Panc1 (cell line): Measurements from ENCODE around the gene VAT1L. TPM values are rescaled to one million over a fixed set of nuclear protein-coding genes. Genes with fewer than 3 reads are reported as not detected.

Source experiments
- ATAC-seq: fragments of 200-7000 bp; cut with Tn5 transposase; 2 replicates; pipeline ENCODE4 v1.9.1; 2020; ENCODE audit warnings: mild to moderate bottlenecking, moderate library complexity
- BruUV-seq: library from RNA; stranded (reverse); fragments of 400-500 nt; replicated peaks from 2 replicates; lab custom pipeline; 2021; lab: Mats Ljungman, UMichigan
- CTCF ChIA-PET: fragments of 300-600 bp; sonication (Branson Sonifier 250); formaldehyde crosslinking; loops from one replicate; lab custom pipeline; 2022; ENCODE audit warnings: antibody characterized with exemption; lab: Charles Lee
- POLR2A ChIA-PET: fragments of 300-600 bp; sonication (Branson Sonifier 250); formaldehyde crosslinking; loops from one replicate; lab custom pipeline; 2022; ENCODE audit warnings: antibody characterized with exemption; lab: Charles Lee
- DNase-seq: peaks from one replicate; pipeline ENCODE4 v3.0.0-alpha.2; 2010; ENCODE audit warnings: low read depth, low spot score
- H3K27ac ChIP-seq: 2 replicates; pipeline ENCODE4 v1.5.1; 2011; ENCODE audit warnings: mild to moderate bottlenecking, low read length, inconsistent platforms
- H3K27me3 ChIP-seq: fragments of 200-500 bp; sonication (Bioruptor generic); 2 replicates; pipeline ENCODE4 v1.6.0; 2014; ENCODE audit warnings: low read length, inconsistent platforms; ENCODE audit not compliant: control insufficient read depth, insufficient read depth
- H3K36me3 ChIP-seq: fragments of 200-500 bp; sonication (Bioruptor generic); 2 replicates; pipeline ENCODE4 v1.5.1; 2014; ENCODE audit warnings: inconsistent platforms, mild to moderate bottlenecking, low read length, moderate library complexity; ENCODE audit not compliant: control insufficient read depth, insufficient read depth
- H3K4me1 ChIP-seq: 2 replicates; pipeline ENCODE4 v1.5.1; 2011; ENCODE audit warnings: inconsistent platforms, mild to moderate bottlenecking, low read length, moderate library complexity; ENCODE audit not compliant: control insufficient read depth, insufficient read depth
- H3K4me3 ChIP-seq, 2 experiments: 2 replicates each; pipeline ENCODE4 v1.5.1; 2011 to 2012; ENCODE audit warnings: low read depth in 2 of 2, low read length in 2 of 2, mild to moderate bottlenecking in 2 of 2, inconsistent platforms in 1 of 2, moderate library complexity in 1 of 2
- H3K9me3 ChIP-seq: fragments of 200-500 bp; sonication (Bioruptor generic); 2 replicates; pipeline ENCODE4 v1.5.1; 2014; ENCODE audit warnings: low read depth, mild to moderate bottlenecking, inconsistent platforms, low read length, moderate library complexity; ENCODE audit not compliant: control insufficient read depth, insufficient read depth
- CTCF ChIP-seq: fragments of 450-650 bp; IDR thresholded peaks from 2 replicates; pipeline ENCODE4 v1.5.1; 2017; ENCODE audit warnings: mild to moderate bottlenecking
- POLR2AphosphoS5 ChIP-seq: IDR thresholded peaks from 2 replicates; pipeline ENCODE4 v1.6.1; 2012; ENCODE audit warnings: mild to moderate bottlenecking, low read depth, low read length, moderate library complexity
- SIN3A ChIP-seq: IDR thresholded peaks from 2 replicates; pipeline ENCODE4 v1.6.1; 2012; ENCODE audit warnings: low read depth, mild to moderate bottlenecking, low read length, moderate library complexity, borderline replicate concordance; ENCODE audit not compliant: insufficient read depth
- TCF7L2 ChIP-seq: IDR thresholded peaks from 2 replicates; pipeline ENCODE4 v1.6.1; 2011; ENCODE audit warnings: mild to moderate bottlenecking, low read depth, low read length, inconsistent platforms
- in situ Hi-C: cut with HindIII; loops from 2 replicates; pipeline ENCODE4 v1.10.0; 2016; ENCODE audit warnings: low sequenced_read_pairs, low pct_unique_long_range_greater_than_20kb
- intact Hi-C: fragments of 100-400 bp; cut with micrococcal nuclease; formaldehyde crosslinking; loops from one replicate; pipeline ENCODE4 v1.10.0; 2022; ENCODE audit not compliant: unreplicated experiment
- total RNA-seq: library from RNA; stranded (reverse); gene quantifications from one replicate; pipeline ENCODE4 v1.2.1, GENCODE V29; 2021; ENCODE audit not compliant: unreplicated experiment
- TF ChIP-seq, protein P1 (sequence below), 2 experiments: IDR thresholded peaks; 2 replicates each; pipeline ENCODE4 v1.6.1; 2011 to 2012; ENCODE audit warnings: low read depth in 2 of 2, control low read depth in 1 of 2, low read length in 1 of 2, mild to moderate bottlenecking in 1 of 2, moderate library complexity in 1 of 2; ENCODE audit not compliant: insufficient read depth in 1 of 2

VAT1L gene
- total RNA-seq, 1 experiment from 2014 or later = not detected

DNA sequence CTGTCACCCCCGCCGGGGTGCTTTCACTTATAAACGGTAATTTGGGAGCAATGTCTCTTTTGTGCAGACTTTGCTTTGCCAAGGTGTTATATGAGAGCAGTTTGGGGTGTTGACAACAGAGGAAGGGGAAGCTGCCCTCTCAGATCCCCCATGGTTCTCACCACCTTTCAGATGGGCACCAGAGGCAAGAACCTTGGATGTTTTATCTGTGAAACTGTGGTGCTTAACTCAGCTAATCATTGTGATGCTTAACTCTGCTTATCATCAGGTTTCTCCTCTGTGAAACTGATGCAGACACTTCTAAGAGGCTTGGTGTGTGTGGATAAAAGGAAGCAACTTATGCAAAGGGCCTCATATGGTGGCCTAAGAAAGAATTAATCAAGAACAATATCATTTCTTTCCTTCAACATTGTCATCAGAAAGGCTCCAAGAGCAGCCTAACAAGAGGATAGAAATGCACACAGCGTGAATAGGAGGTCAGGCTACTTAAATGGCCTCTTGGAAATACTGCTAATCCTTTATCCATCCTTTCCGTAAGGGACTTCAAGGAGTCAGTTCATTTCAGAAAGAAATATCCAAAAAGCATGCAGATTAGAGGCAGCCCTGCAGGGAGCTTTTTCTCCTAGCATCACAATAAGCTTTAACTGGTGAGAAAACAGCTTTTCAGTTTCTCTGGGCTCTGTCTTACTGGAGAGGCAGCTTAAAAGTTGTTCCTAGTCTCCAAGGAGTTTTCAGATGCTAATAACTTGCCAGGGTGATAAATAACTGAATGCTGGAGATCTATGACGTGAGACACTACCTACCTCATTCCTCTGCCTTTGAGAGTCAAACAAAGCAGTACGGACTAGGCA lies 178.9 kb downstream of the VAT1L start:
- no TSS peak for BruUV-seq
- H3K27me3 ChIP-seq = peaks cover 2% of the 10 kb centered on the region
- ATAC-seq = no peak
- H3K36me3 ChIP-seq = no peaks in the 10 kb centered on the region
- H3K9me3 ChIP-seq = no peaks in the 10 kb centered on the region
- H3K27ac ChIP-seq = no peak overlapping the region
- TF ChIP-seq TCF7L2 (no peak), CTCF (no peak), SIN3A (no peak), POLR2AphosphoS5 (no peak)
- TF ChIP-seq, protein P1, sequence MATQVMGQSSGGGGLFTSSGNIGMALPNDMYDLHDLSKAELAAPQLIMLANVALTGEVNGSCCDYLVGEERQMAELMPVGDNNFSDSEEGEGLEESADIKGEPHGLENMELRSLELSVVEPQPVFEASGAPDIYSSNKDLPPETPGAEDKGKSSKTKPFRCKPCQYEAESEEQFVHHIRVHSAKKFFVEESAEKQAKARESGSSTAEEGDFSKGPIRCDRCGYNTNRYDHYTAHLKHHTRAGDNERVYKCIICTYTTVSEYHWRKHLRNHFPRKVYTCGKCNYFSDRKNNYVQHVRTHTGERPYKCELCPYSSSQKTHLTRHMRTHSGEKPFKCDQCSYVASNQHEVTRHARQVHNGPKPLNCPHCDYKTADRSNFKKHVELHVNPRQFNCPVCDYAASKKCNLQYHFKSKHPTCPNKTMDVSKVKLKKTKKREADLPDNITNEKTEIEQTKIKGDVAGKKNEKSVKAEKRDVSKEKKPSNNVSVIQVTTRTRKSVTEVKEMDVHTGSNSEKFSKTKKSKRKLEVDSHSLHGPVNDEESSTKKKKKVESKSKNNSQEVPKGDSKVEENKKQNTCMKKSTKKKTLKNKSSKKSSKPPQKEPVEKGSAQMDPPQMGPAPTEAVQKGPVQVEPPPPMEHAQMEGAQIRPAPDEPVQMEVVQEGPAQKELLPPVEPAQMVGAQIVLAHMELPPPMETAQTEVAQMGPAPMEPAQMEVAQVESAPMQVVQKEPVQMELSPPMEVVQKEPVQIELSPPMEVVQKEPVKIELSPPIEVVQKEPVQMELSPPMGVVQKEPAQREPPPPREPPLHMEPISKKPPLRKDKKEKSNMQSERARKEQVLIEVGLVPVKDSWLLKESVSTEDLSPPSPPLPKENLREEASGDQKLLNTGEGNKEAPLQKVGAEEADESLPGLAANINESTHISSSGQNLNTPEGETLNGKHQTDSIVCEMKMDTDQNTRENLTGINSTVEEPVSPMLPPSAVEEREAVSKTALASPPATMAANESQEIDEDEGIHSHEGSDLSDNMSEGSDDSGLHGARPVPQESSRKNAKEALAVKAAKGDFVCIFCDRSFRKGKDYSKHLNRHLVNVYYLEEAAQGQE (IDR thresholded peaks at IDR 0.05; ENCODE audit: insufficient read depth in 1 of 2, low read depth in 2 of 2, low read length in 1 of 2) = no peak
- intact Hi-C loops (no loop called here), in situ Hi-C loops (no loop called here)
- no peaks in the 10 kb centered on the region for H3K4me1 ChIP-seq
- DNase-seq = no peak
- POLR2A ChIA-PET = interaction anchor here (0.5 kb wide), 1 partner anchor 127 kb away, joined by 9 read pairs; no protein-coding TSS in a partner anchor
- CTCF ChIA-PET = interaction anchor here (0.6 kb wide), 1 partner anchor 233 kb away, joined by 5 read pairs; no protein-coding TSS in a partner anchor
- no peak overlapping the region for H3K4me3 ChIP-seq

- intact Hi-C loops (loop anchor here (10.0 kb wide), 1 partner anchor 735 kb away; no protein-coding TSS in a partner anchor), in situ Hi-C loops (no loop called here)
- Histone ChIP-seq H3K4me3 (no peak overlapping the region), H3K27ac (no peak overlapping the region), H3K36me3 (no peaks in the 10 kb centered on the region), H3K4me1 (no peaks in the 10 kb centered on the region), H3K9me3 (no peaks in the 10 kb centered on the region), H3K27me3 (peaks cover 2% of the 10 kb centered on the region)
- ATAC-seq (no peak), DNase-seq (no peak)
- no TSS peak for BruUV-seq
- TF ChIP-seq POLR2AphosphoS5 (no peak), CTCF (no peak), SIN3A (no peak)
- TF ChIP-seq, protein P1 (IDR thresholded peaks at IDR 0.05; ENCODE audit: insufficient read depth in 1 of 2, low read depth in 2 of 2, low read length in 1 of 2) = no peak
- POLR2A ChIA-PET = no interaction called here
- CTCF ChIA-PET = interaction anchor here (0.6 to 0.7 kb wide), 3 partner anchors 378 to 451 kb away, joined by 3 to 7 read pairs (median 4); no protein-coding TSS in a partner anchor
Measured at GRCh38 chr16:77969861-77970260, 181.5 kb downstream of the VAT1L start.
